Measurements from ENCODE around the gene ADM5. TPM values are rescaled to one million over a fixed set of nuclear protein-coding genes. Genes with fewer than 3 reads are reported as not detected.

Gene ADM5, protein sequence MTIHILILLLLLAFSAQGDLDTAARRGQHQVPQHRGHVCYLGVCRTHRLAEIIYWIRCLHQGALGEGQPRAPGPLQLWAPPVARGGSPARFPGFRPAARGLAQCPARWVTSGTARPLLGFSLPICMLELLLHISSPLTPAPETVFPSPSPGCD
- 0.25 and 0.40 TPM in 2 replicates for total RNA-seq

DNA sequence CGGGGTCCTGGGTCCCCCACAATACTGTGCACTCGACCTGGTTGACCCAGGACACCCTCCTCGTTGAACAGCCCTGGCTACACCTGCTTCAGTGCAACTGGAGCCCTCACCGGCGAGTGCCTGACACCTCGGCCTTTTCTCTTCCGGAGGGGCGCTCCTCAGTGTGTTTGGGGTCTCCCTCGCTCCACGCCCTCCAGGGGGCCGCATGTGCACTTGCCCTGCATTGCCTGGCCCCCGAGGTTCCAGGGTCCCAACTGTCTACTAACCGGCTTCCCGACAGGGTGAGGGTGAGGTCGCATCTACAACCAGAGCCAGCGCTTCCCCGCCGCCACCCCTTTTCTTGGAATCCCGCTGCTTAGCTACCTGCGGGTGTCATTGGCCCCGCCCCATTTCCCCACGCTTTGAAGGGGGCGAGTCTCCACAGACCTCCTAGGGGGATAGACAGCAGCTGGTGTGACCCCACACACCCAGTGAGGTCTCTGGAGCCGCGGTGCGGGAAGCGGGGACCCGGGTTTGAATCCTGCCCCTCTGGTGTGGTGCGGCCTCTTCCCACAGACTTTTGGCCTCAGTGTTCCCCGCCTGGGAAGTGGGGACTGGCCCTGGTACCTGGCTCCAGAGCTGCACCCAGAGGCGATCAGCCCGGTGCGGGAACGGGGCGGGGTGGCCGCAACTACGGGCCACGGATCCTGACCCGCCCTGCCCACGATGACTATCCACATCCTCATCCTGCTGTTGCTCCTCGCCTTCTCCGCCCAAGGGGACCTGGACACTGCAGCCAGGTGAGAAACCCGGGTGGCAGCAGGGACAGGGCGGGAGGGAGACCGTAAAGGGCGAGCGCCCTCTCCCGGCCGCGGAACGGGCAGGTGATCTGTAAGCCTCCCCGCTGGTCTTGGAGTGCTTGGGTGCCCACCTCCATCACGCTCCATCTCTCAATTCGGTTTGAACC, at the start of gene ADM5:
ADM5 (plus strand) TSS at position 462 of the 946 bp plus-strand sequence; CDS start at position 706, 244 bp downstream.

DNA sequence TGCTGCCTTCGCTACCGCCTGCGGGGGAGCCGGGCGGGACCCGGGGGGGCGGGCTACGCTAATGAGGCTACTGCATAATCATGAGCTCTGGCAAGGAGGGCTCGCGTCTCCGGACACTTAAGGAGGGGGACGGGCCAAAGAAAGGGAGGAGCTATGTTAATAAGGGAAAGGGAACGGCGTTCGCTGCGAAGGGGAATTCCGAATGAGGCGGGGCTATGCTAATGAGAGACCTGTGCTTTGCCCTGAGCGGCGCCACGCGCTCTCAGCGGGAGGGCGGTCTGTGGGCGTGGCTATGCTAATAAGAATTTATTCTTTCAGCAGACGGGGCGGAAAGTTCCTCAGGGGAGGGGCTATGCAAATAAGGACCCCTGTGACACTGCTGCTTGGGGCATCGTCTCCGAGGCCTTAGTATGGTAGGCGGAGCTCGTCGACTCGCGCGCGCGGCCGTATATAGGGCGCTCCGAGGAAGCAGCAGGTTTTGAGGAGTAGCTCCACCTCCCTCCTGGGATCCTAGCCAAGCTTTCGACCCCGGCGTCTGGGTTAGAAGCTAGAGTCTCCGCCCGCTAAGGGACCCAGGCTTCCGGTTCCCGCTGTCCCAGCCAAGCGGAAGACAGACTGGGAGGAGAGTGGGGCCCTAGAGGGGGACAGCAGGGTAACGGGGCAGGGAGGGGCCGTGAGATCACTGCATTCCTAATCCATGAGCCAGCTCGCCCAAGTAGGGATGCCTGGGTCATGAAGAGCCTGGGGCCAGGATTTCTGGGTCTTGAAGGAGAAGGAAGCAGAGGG, 49.1 kb upstream of the ADM5 start, which contains the start of gene RRAS:
RRAS (minus strand) TSS at position 31 of the 786 bp plus-strand sequence. CDS start 45 bp downstream, outside the sequence.

DNA sequence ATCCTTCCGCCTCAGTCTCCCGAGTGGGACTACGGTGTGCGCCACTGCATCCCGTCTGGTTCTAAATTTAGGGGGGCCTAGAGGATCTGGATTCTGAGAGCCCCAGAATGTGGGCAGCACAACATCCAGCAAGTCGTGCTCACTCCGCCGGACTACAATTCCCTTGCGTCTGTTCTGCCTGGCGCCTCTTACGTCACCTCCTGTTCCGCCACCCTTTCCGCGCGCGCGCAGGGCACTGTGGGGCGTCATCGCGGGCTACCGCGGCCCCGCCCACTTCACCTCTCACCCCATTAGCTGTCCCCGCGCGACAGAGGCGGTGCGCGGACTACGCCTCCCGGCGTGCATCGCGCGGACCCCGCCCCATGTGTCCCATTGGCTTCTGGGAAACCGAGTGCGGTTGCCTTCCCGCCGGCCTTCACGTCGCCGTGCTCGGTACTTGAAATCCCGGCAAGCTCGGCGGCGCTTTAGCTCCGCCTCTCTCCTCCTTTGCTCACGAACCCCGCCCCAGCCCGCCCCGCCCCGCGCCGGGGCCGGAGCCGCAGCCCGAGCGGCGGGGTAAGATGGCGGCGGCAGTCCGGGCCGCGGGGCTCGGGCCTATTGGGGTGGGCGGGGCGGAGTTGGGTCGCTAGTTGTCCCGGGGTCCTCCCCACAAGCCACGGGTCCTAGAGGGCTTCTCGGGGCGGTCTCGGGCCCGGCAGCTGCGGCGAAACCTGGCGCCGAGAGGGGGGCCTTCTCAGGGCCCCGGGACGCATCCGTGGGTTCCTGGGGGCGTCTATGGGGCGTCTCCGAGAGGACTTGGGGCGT, 47.5 kb upstream of the ADM5 start, which contains the start of gene SCAF1:
SCAF1 (plus strand) TSS at position 522 of the 804 bp plus-strand sequence. CDS start 2,818 bp downstream, outside the sequence.

DNA sequence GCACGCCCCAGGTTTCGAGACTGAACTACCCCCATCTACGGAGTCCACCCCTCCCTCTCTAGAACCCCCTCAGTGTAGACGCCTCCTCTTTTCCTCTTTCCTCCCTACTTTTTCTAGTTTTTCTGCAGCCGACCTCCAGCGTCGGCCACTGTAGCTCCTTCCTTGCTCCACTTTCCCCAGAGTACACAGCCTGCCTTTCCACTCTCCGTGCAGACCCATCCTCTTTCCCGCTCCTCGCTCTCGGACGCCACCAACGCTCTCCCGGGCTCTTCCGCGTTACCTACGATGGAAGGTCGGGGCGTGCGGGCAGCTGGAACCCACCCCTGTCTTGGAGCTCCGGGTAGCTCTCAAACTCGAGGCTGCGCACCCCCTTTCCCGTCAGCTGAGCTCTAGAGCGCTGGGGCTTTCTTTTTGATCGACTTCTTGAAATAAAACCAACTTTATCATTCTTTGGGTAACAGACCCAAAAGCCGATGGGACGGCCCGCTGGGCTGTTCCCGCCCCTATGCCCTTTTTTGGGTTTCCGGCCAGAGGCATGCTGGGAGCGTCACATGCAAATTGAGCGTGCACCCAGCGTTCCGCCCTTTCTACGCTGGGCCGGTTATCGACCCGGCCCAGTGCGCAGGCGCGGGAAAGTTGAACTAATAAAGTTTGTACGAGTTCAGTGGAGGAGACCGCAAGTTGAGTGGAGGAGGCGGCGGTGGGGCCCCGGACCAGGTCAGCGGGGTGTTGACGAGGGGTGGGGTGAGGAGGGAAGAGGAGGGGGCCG, 23.9 kb upstream of the ADM5 start, which contains the start of the genes BCL2L12 and IRF3:
BCL2L12 (plus strand) TSS at position 583 of the 769 bp plus-strand sequence. CDS start 760 bp downstream, outside the sequence.
IRF3 (minus strand) TSS at position 507 of the 769 bp plus-strand sequence. CDS start 1,019 bp downstream, outside the sequence.

DNA sequence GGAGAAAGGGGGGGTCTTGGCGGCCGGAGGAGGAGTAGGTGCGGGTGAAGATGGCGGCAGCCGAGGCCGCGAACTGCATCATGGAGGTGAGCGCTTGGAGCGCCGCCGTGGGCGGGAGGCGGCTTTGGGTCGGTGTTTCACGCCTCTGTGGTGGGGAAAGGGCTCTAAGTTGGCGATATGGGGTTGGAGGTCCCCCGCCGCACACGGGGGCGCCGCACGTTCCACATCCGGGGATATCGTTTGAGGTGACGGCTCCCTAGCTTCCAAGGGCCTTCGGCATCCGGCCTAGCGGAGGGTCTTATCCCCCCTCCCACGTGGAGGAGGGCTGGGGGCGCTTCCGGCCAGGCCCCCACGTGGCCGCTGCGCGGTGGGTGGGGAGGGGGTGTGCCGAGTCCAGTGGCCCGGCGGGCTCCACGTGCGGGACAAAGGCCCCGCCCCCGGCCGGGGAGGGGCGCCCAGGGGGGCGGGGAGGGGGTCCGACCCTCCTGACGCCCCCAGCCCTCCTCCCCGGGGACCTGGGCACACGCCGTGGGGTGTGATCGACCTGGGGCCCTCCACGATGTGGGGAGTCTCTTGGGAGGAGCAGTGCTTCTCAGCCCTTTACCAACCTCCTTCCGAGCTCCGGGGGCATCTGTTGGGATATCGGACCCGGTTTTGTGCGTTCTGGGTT, 12.0 kb upstream of the ADM5 start, which contains the start of gene PRMT1:
PRMT1 (plus strand) TSS at position 41 of the 670 bp plus-strand sequence; CDS start at position 51, 10 bp downstream.

DNA sequence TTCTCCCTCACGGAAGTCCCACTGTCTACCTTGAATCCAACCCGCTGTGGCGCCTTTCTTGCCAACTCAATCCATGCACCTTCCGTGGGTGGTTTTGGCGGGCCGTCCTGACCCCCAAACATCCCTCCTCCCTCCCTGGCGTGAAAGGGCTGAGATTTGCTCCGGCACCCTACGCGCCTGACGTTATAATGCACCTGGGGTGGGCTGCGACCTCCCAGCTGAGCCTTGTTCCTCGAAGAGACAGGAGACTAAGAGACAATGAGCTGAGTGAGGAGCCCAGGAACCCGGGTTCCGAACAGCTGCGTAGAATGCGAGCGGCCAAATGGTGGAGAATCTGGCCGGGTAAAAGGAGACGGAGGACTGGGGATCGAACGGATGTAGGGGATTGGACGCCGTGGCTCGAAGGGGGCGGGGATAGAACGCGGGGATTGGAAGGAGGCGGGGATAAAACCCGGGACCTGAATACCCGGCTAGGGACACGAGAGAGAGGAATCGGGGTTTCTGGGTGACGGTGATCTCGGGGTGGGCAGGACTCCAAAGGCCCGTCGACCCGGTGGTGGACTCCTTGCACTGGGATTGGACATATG, 1.4 kb downstream of the ADM5 start, which contains the start of gene CPT1C:
CPT1C (plus strand) TSS at position 461 of the 587 bp plus-strand sequence. CDS start 1,137 bp downstream, outside the sequence.

Other genes with a start within 250 kb of the ADM5 start
- gene SLC17A7, start 248.1 kb upstream of the ADM5 start, total RNA-seq, result under 0.01 and 0.19 TPM in 2 replicates
- gene PIH1D1, start 237.8 kb upstream of the ADM5 start, total RNA-seq, result 100 and 117 TPM in 2 replicates
- gene ALDH16A1, start 236.4 kb upstream of the ADM5 start, total RNA-seq, result 27.2 and 40.8 TPM in 2 replicates
- gene FLT3LG, start 215.4 kb upstream of the ADM5 start, total RNA-seq, result 3.3 and 5.2 TPM in 2 replicates
- gene RPL13A, start 202.0 kb upstream of the ADM5 start, total RNA-seq, result 2,656 and 2,860 TPM in 2 replicates
- 2,801 and 3,340 TPM in 2 replicates for gene RPS11, start 193.2 kb upstream of the ADM5 start, total RNA-seq
- gene FCGRT, start 176.9 kb upstream of the ADM5 start, total RNA-seq, result 55.8 and 68.3 TPM in 2 replicates
- gene RCN3, start 161.6 kb upstream of the ADM5 start, total RNA-seq, result 292 and 325 TPM in 2 replicates
- gene NOSIP, start 109.0 kb upstream of the ADM5 start, total RNA-seq, result 81.4 and 103 TPM in 2 replicates
- 0.25 and 0.92 TPM in 2 replicates for gene PRRG2, start 108.3 kb upstream of the ADM5 start, total RNA-seq
- gene PRR12, start 98.4 kb upstream of the ADM5 start, total RNA-seq, result 2.1 and 3.0 TPM in 2 replicates
- gene RRAS, start 49.5 kb upstream of the ADM5 start, total RNA-seq, result 44.3 and 46.8 TPM in 2 replicates
- 11.1 and 13.1 TPM in 2 replicates for gene SCAF1, start 47.4 kb upstream of the ADM5 start, total RNA-seq
- gene IRF3, start 23.7 kb upstream of the ADM5 start, total RNA-seq, result 61.1 and 65.4 TPM in 2 replicates
- 2.2 and 4.0 TPM in 2 replicates for gene BCL2L12, start 23.7 kb upstream of the ADM5 start, total RNA-seq
- 271 and 406 TPM in 2 replicates for gene PRMT1, start 12.3 kb upstream of the ADM5 start, total RNA-seq
- gene CPT1C, start 1.5 kb downstream of the ADM5 start, total RNA-seq, result 10.4 and 21.8 TPM in 2 replicates
- gene TSKS, start 73.7 kb downstream of the ADM5 start, total RNA-seq, result 0.06 and 0.13 TPM in 2 replicates
- gene AP2A1, start 77.4 kb downstream of the ADM5 start, total RNA-seq, result 78.3 and 86.3 TPM in 2 replicates
- 24.3 and 25.8 TPM in 2 replicates for gene FUZ, start 123.7 kb downstream of the ADM5 start, total RNA-seq
- 16.5 and 16.6 TPM in 2 replicates for gene MED25, start 128.7 kb downstream of the ADM5 start, total RNA-seq
- 51.7 and 55.0 TPM in 2 replicates for gene PTOV1, start 161.6 kb downstream of the ADM5 start, total RNA-seq
- 52.4 and 58.9 TPM in 2 replicates for gene PNKP, start 178.0 kb downstream of the ADM5 start, total RNA-seq
- 11.0 and 12.4 TPM in 2 replicates for gene AKT1S1, start 187.8 kb downstream of the ADM5 start, total RNA-seq
- 9.4 and 12.5 TPM in 2 replicates for gene TBC1D17, start 188.1 kb downstream of the ADM5 start, total RNA-seq
- 0.13 and 0.56 TPM in 2 replicates for gene IL4I1, start 207.3 kb downstream of the ADM5 start, total RNA-seq
- 2.9 and 3.1 TPM in 2 replicates for gene ATF5, start 239.6 kb downstream of the ADM5 start, total RNA-seq
- gene NUP62, start 239.9 kb downstream of the ADM5 start, total RNA-seq, result 21.2 and 23.6 TPM in 2 replicates